Activated CD8-positive, alpha-beta T cell treated with anti-CD3 and anti-CD28 coated beads for 36 hours (primary cell): ENCODE data around the gene ASAP2. TPM values are rescaled to one million over a fixed set of nuclear protein-coding genes. Genes with fewer than 3 reads are reported as not detected.
"Not testable (repeated sequence)": the region's sequence is repeated elsewhere in the genome, so short reads cannot be mapped to it uniquely, and the experiment has no call there.

Experiments used
- ATAC-seq: fragments of 200-7000 bp; cut with Tn5 transposase; one replicate; pipeline ENCODE4 v1.10.0; 2021; ENCODE audit warnings: mild to moderate bottlenecking, moderate library complexity
- CTCF ChIA-PET: fragments of 350-600 bp; sonication (Branson Sonifier 250); formaldehyde crosslinking; loops from one replicate; lab custom pipeline; 2021; ENCODE audit warnings: antibody characterized with exemption; lab: Charles Lee
- POLR2A ChIA-PET: fragments of 350-600 bp; sonication (Branson Sonifier 250); formaldehyde crosslinking; loops from one replicate; lab custom pipeline; 2021; ENCODE audit warnings: antibody characterized with exemption; lab: Charles Lee
- DNase-seq: peaks from one replicate; pipeline ENCODE4 v3.0.0-alpha.2; 2020
- H3K27ac Mint-ChIP-seq: one replicate; pipeline ENCODE4 v1.8.0; 2021; ENCODE audit warnings: mild to moderate bottlenecking, mixed read lengths
- H3K27me3 Mint-ChIP-seq: one replicate; pipeline ENCODE4 v1.8.0; 2021; ENCODE audit warnings: mixed read lengths
- H3K36me3 Mint-ChIP-seq: one replicate; pipeline ENCODE4 v1.8.0; 2021; ENCODE audit warnings: low read depth, mixed read lengths
- H3K4me1 Mint-ChIP-seq: one replicate; pipeline ENCODE4 v1.8.0; 2021; ENCODE audit warnings: low read depth, mixed read lengths
- H3K4me3 Mint-ChIP-seq: one replicate; pipeline ENCODE4 v1.8.0; 2021; ENCODE audit warnings: mild to moderate bottlenecking, moderate library complexity, mixed read lengths
- H3K9me3 Mint-ChIP-seq: one replicate; pipeline ENCODE4 v1.8.0; 2021; ENCODE audit warnings: mixed read lengths
- intact Hi-C: fragments of 100-400 bp; cut with micrococcal nuclease; formaldehyde crosslinking; loops from one replicate; pipeline ENCODE4 v1.10.0; 2022
- total RNA-seq, 2 experiments: library from RNA; stranded (reverse); gene quantifications; one replicate each; pipeline ENCODE4 v1.2.3, GENCODE V29; 2021
- TF ChIP-seq, protein P1 (sequence below): fragments of 200-600 bp; IDR thresholded peaks from one replicate; pipeline ENCODE4 v1.8.0; 2022; ENCODE audit warnings: antibody characterized with exemption, mild to moderate bottlenecking

The ASAP2 gene
- total RNA-seq, 2 experiments from 2014 or later: not detected

DNA sequence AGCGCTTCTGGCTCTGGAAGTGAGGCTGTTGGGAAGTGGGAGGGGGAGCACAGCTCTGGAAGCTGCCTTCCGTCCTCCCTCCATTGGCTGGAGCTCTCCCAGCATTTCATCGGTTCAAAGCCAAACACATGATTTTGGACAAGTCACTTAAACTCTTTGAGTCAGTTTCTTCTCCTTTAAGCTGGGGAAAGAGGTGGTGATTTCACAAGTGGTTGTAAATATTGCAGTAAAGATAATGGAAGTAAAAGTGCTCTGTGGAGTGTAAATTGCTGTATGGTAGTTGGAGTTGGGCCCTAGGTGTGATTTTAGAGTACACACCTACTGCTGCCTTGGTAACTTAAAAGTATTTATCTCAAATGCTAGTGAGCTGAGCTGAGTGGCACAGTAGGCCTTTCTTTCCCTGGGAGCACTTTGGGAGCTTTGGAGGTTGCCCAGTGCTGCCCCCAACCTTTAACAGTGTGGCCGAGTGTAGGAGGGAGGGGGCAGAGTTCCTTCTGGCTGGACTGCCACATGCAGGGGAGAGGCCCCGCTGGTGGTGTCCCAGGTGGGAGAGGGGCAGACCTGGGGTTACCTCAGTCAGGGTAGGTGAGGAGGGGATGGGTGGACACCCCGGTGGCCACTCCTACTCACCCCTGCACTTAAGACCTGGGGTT lies 54.7 kb downstream of the ASAP2 start:
- Mint-ChIP-seq H3K27me3 (no peaks in the 10 kb centered on the region), H3K27ac (no peak overlapping the region), H3K4me1 (no peaks in the 10 kb centered on the region), H3K36me3 (no peaks in the 10 kb centered on the region), H3K9me3 (no peaks in the 10 kb centered on the region), H3K4me3 (no peak overlapping the region)
- intact Hi-C loops: no loop called here
- CTCF ChIA-PET: no interaction called here
- TF ChIP-seq, protein P1, sequence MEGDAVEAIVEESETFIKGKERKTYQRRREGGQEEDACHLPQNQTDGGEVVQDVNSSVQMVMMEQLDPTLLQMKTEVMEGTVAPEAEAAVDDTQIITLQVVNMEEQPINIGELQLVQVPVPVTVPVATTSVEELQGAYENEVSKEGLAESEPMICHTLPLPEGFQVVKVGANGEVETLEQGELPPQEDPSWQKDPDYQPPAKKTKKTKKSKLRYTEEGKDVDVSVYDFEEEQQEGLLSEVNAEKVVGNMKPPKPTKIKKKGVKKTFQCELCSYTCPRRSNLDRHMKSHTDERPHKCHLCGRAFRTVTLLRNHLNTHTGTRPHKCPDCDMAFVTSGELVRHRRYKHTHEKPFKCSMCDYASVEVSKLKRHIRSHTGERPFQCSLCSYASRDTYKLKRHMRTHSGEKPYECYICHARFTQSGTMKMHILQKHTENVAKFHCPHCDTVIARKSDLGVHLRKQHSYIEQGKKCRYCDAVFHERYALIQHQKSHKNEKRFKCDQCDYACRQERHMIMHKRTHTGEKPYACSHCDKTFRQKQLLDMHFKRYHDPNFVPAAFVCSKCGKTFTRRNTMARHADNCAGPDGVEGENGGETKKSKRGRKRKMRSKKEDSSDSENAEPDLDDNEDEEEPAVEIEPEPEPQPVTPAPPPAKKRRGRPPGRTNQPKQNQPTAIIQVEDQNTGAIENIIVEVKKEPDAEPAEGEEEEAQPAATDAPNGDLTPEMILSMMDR: no peak
- ATAC-seq (no peak), DNase-seq (no peak)
- POLR2A ChIA-PET: interaction anchor here (0.6 kb wide), 1 partner anchor 154 kb away, joined by 3 read pairs; no protein-coding TSS in a partner anchor

GRCh38 chr2:9262671-9263171 lies 56.1 kb downstream of the ASAP2 start:
- DNase-seq (no peak), ATAC-seq (no peak)
- Mint-ChIP-seq H3K4me3 (no peak overlapping the region), H3K27me3 (no peaks in the 10 kb centered on the region), H3K9me3 (no peaks in the 10 kb centered on the region), H3K4me1 (no peaks in the 10 kb centered on the region), H3K36me3 (no peaks in the 10 kb centered on the region), H3K27ac (no peak overlapping the region)
- TF ChIP-seq, protein P1: no peak
- intact Hi-C loops: no loop called here
- ChIA-PET POLR2A (interaction anchor here (0.6 kb wide), 1 partner anchor 34 kb away, joined by 3 read pairs; no protein-coding TSS in a partner anchor), CTCF (no interaction called here)

- Mint-ChIP-seq H3K36me3 (no peaks in the 10 kb centered on the region), H3K4me1 (no peaks in the 10 kb centered on the region), H3K4me3 (no peak overlapping the region), H3K9me3 (no peaks in the 10 kb centered on the region), H3K27ac (no peak overlapping the region), H3K27me3 (no peaks in the 10 kb centered on the region)
- intact Hi-C loops: no loop called here
- POLR2A ChIA-PET: interaction anchor here (0.6 kb wide), 1 partner anchor 34 kb away, joined by 3 read pairs; no protein-coding TSS in a partner anchor
- TF ChIP-seq, protein P1: no peak
- CTCF ChIA-PET: no interaction called here
- no peak for ATAC-seq
- no peak for DNase-seq
Measured at GRCh38 chr2:9263428-9263827, 56.8 kb downstream of the ASAP2 start.

DNA sequence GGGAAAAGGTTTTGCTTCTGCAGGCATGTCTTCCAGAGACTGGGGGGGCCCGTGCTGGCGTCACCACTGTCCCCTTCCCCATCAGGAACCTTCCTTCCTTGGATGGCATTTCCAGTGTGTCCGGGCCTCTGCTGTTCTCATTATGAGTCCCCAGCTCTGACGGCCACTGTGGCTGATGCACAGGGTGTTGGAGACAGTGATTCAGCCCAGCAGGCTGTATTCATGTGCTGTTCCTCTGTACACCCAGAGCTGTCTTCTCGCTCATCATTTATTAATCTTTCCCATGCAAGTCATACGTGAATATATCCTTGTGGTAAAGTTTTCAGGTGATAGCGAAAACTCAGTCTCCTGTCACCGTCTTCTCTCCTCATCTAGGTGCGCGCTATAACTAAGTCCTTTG lies 57.7 kb downstream of the ASAP2 start:
- Mint-ChIP-seq H3K4me3 (no peak overlapping the region), H3K4me1 (no peaks in the 10 kb centered on the region), H3K9me3 (no peaks in the 10 kb centered on the region), H3K27me3 (no peaks in the 10 kb centered on the region), H3K27ac (no peak overlapping the region), H3K36me3 (no peaks in the 10 kb centered on the region)
- intact Hi-C loops: no loop called here
- TF ChIP-seq, protein P1: no peak
- ChIA-PET POLR2A (interaction anchor here (0.6 kb wide), 1 partner anchor 1603 kb away, joined by 3 read pairs; no protein-coding TSS in a partner anchor), CTCF (no interaction called here)
- no peak for ATAC-seq
- DNase-seq: no peak

- Mint-ChIP-seq H3K27me3 (no peaks in the 10 kb centered on the region), H3K27ac (no peak overlapping the region), H3K4me1 (no peaks in the 10 kb centered on the region), H3K36me3 (no peaks in the 10 kb centered on the region), H3K4me3 (no peak overlapping the region), H3K9me3 (no peaks in the 10 kb centered on the region)
- POLR2A ChIA-PET: no interaction called here
- CTCF ChIA-PET: no interaction called here
- TF ChIP-seq, protein P1: no peak
- intact Hi-C loops: no loop called here
- DNase-seq: no peak
- no peak for ATAC-seq
Measured at GRCh38 chr2:9266711-9267110, 60.1 kb downstream of the ASAP2 start.

DNA sequence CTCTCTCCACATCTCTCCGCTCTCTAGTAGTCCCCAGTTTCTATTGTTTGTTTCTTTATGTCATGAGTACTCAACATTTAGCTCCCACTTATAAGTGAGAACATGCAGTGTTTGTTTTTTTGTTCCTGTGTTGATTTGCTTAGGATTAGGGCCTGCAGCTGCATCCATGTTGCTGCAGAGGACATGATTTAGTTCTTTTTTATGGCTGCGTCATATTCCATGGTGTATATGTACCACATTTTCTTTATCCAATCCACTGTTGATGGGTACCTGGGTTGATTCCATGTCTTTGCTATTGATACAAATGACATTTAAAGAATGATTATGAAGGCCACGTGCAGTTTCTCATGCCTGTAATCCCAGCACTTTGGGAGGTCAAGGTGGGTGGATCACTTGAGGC lies 60.7 kb downstream of the ASAP2 start:
- H3K27me3 Mint-ChIP-seq, intact Hi-C loops, H3K9me3 Mint-ChIP-seq, H3K27ac Mint-ChIP-seq, POLR2A ChIA-PET, DNase-seq, H3K4me1 Mint-ChIP-seq, CTCF ChIA-PET, ATAC-seq, H3K36me3 Mint-ChIP-seq, H3K4me3 Mint-ChIP-seq: not testable (repeated sequence)
